ENCODE data around the gene CST6. TPM values are rescaled to one million over a fixed set of nuclear protein-coding genes. Genes with fewer than 3 reads are reported as not detected.
A peak's percentile ranks its signal among the peaks of the same experiment; 100 is the strongest.

Gene CST6
- total RNA-seq, 6 experiments from 2014 or later, result 0.33 to 0.83 TPM; not detected in 4

DNA sequence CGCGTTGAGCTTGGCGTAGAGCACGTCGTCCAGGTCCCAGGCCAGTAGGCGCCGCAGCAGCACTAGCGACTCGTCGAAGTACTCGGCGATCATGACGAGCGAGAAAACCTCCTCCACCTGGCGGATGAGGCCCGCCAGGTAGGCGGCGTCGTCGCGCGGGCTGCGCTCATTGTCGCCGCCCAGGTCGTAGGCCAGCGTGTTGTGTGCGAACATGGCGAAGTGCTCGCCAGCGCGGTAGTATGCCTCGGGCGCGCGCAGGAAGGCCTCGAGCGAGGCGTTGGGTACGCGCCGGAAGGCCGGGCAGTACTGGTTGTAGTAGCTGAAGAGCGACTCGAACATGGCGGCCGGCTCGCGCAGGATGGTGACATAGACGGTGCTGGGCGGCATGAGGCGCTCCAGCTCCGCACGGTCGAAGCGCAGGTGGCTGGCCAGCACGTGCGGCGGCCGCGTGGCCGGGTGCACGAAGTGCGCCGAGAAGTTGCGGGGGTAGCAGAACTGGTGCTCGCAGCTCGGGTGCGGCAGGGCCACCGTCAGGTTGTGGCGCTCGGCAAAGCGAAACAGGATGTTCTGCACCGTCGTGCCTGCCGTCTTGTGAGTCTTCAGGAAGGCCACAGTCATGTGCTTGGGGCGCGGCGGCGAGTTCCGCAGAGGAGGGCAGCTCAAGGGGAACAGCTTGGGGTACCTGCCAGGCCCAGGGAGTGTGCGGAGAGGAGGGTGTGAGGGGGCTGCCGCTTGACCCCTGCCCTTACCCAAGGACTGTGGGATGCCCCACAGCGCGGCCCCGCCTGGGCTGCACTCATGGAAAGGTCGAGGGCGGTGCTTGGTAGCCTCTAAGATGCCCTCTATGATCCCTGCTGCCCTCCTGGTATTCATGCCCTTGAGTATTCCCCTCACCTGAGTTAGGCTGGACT, 31.4 kb downstream of the CST6 start:
- H3K4me1 Mint-ChIP-seq (ENCODE audit: low read depth), result peaks cover 22% of the 10 kb centered on the region

GRCh38 chr11:66044757-66045156, 32.9 kb downstream of the CST6 start:
- TF ChIP-seq CTCF (IDR thresholded peaks at IDR 0.05), result no peak
- DNase-seq, result no peak
- Mint-ChIP-seq H3K27me3 (ENCODE audit: insufficient read depth) (peaks cover 10% of the 10 kb centered on the region), H3K9me3 (no peaks in the 10 kb centered on the region), H3K4me3 (peak overlapping the region; percentile 3; the same call in 1 of the 2 replicates), H3K27ac (no peak overlapping the region), H3K36me3 (ENCODE audit: low read depth) (no peaks in the 10 kb centered on the region), H3K4me1 (ENCODE audit: low read depth) (peaks cover 22% of the 10 kb centered on the region)

More for the DNA sequence above, 31.4 kb downstream of the CST6 start:
- Mint-ChIP-seq H3K4me3 (no peak overlapping the region), H3K36me3 (ENCODE audit: low read depth) (no peaks in the 10 kb centered on the region), H3K27ac (no peak overlapping the region), H3K27me3 (ENCODE audit: insufficient read depth) (peaks cover 12% of the 10 kb centered on the region), H3K9me3 (no peaks in the 10 kb centered on the region)
- TF ChIP-seq CTCF (IDR thresholded peaks at IDR 0.05), result no peak
- no peak for DNase-seq

DNA sequence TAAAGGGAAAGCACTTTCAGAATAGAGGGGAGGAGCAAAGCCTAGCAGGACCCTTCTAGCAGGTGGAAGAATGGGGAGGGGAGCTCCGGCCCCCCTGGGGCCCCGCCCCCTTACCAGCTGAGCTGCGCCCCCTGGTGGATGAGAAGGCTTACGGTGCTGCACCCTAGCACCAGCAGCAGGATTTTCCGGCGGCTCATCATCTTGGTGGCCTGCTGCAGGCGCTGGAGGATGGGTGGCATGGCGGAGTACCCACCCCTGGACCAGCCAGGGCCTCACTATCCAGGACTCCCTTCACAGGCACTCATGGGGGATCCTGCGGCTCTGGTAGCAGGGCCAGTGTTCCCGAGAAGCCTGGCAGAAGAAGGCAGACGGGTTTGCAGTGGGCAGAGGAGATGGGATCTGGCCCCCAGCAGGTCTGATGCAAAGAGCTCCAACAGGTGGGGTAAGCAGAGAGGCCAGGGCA, 33.4 kb downstream of the CST6 start:
- Mint-ChIP-seq H3K4me3 (peak overlapping the region; percentile 3; the same call in 1 of the 2 replicates), H3K9me3 (no peaks in the 10 kb centered on the region), H3K27ac (no peak overlapping the region), H3K27me3 (ENCODE audit: insufficient read depth) (peaks cover 8% of the 10 kb centered on the region), H3K4me1 (ENCODE audit: low read depth) (peaks cover 22% of the 10 kb centered on the region), H3K36me3 (ENCODE audit: low read depth) (no peaks in the 10 kb centered on the region)
- DNase-seq, result peak; percentile 59
- TF ChIP-seq CTCF (IDR thresholded peaks at IDR 0.05), result peak; percentile 98

GRCh38 chr11:66046901-66047300, 35.1 kb downstream of the CST6 start:
- Mint-ChIP-seq H3K27me3 (ENCODE audit: insufficient read depth) (peaks cover 8% of the 10 kb centered on the region), H3K27ac (no peak overlapping the region), H3K9me3 (no peaks in the 10 kb centered on the region), H3K36me3 (ENCODE audit: low read depth) (no peaks in the 10 kb centered on the region), H3K4me1 (ENCODE audit: low read depth) (peaks cover 34% of the 10 kb centered on the region), H3K4me3 (no peak overlapping the region)
- TF ChIP-seq CTCF (IDR thresholded peaks at IDR 0.05), result no peak
- no peak for DNase-seq

GRCh38 chr11:66047541-66048365, 35.9 kb downstream of the CST6 start:
- H3K4me1 Mint-ChIP-seq (ENCODE audit: low read depth), result peaks cover 34% of the 10 kb centered on the region
- no peak overlapping the region for H3K4me3 Mint-ChIP-seq
- no peak overlapping the region for H3K27ac Mint-ChIP-seq
- peaks cover 7% of the 10 kb centered on the region for H3K36me3 Mint-ChIP-seq (ENCODE audit: low read depth)
- DNase-seq, result no peak
- H3K9me3 Mint-ChIP-seq, result no peaks in the 10 kb centered on the region
- peaks cover 10% of the 10 kb centered on the region for H3K27me3 Mint-ChIP-seq (ENCODE audit: insufficient read depth)
- TF ChIP-seq CTCF (IDR thresholded peaks at IDR 0.05), result no peak

Data from HFFc6 (cell line).